ENCODE results near the gene MBNL1. TPM values are rescaled to one million over a fixed set of nuclear protein-coding genes. Genes with fewer than 3 reads are reported as not detected.

The MBNL1 gene
- total and polyA plus RNA-seq, 2 of the 13 experiments (the other 11 are each of a cell fraction or from before 2014, with no cell fraction given), result 27.1 to 55.4 TPM

DNA sequence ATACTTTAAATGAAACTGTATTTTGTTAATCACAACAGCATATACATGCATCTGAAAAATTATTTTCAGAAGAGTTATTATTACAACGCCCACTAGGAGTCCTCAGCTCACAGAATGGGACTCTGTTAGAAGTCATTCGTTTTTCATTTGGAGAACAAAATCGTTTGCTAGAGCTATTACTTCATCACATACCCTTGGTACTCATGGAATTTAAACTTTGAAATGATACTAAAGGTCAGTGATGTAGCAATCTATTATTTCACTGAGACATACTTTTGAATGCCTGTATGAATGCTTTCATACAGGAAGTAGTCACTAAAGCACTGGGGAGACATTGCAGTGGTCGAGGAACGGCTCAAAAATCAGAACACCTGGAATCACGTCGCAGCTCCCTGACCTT lies 198.1 kb downstream of the MBNL1 start (continued):
- TF ChIP-seq, protein P1, sequence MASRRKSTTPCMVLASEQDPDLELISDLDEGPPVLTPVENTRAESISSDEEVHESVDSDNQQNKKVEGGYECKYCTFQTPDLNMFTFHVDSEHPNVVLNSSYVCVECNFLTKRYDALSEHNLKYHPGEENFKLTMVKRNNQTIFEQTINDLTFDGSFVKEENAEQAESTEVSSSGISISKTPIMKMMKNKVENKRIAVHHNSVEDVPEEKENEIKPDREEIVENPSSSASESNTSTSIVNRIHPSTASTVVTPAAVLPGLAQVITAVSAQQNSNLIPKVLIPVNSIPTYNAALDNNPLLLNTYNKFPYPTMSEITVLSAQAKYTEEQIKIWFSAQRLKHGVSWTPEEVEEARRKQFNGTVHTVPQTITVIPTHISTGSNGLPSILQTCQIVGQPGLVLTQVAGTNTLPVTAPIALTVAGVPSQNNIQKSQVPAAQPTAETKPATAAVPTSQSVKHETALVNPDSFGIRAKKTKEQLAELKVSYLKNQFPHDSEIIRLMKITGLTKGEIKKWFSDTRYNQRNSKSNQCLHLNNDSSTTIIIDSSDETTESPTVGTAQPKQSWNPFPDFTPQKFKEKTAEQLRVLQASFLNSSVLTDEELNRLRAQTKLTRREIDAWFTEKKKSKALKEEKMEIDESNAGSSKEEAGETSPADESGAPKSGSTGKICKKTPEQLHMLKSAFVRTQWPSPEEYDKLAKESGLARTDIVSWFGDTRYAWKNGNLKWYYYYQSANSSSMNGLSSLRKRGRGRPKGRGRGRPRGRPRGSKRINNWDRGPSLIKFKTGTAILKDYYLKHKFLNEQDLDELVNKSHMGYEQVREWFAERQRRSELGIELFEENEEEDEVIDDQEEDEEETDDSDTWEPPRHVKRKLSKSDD (CRISPR knock-in tag; IDR thresholded peaks at IDR 0.05; ENCODE audit: low read depth), result no peak
- no peak for TF ChIP-seq DPF2 (CRISPR knock-in tag; IDR thresholded peaks at IDR 0.05; ENCODE audit: borderline replicate concordance, low read depth)
- no peak for TF ChIP-seq ZNF367 (CRISPR knock-in tag; IDR thresholded peaks at IDR 0.05; ENCODE audit: borderline replicate concordance)
- TF ChIP-seq NBN (conservative IDR thresholded peaks at IDR 0.05), result no peak
- TF ChIP-seq ZFYVE20 (CRISPR knock-in tag; IDR thresholded peaks at IDR 0.05; ENCODE audit: borderline replicate concordance, low read depth), result no peak
- TF ChIP-seq NCOA2 (CRISPR knock-in tag; IDR thresholded peaks at IDR 0.05), result 0 out of 2 replicates have a peak, but pooled peaks have one; percentile 14
- TF ChIP-seq, protein P2, sequence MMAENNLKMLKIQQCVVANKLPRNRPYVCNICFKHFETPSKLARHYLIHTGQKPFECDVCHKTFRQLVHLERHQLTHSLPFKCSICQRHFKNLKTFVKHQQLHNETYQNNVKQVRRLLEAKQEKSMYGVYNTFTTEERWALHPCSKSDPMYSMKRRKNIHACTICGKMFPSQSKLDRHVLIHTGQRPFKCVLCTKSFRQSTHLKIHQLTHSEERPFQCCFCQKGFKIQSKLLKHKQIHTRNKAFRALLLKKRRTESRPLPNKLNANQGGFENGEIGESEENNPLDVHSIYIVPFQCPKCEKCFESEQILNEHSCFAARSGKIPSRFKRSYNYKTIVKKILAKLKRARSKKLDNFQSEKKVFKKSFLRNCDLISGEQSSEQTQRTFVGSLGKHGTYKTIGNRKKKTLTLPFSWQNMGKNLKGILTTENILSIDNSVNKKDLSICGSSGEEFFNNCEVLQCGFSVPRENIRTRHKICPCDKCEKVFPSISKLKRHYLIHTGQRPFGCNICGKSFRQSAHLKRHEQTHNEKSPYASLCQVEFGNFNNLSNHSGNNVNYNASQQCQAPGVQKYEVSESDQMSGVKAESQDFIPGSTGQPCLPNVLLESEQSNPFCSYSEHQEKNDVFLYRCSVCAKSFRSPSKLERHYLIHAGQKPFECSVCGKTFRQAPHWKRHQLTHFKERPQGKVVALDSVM (CRISPR knock-in tag; IDR thresholded peaks at IDR 0.05), result no peak
- peak; percentile 38 for TF ChIP-seq CTCF (CRISPR knock-in tag; IDR thresholded peaks at IDR 0.05)
- no peak for TF ChIP-seq MYPOP (CRISPR knock-in tag; IDR thresholded peaks at IDR 0.05)
- no peak for TF ChIP-seq ZNF260 (CRISPR knock-in tag; IDR thresholded peaks at IDR 0.05; ENCODE audit: borderline replicate concordance, low read depth)
- no peak for TF ChIP-seq JUNB (CRISPR knock-in tag; IDR thresholded peaks at IDR 0.05; ENCODE audit: borderline replicate concordance)
- TF ChIP-seq IRX3 (CRISPR knock-in tag; IDR thresholded peaks at IDR 0.05; ENCODE audit: borderline replicate concordance, low read depth), result no peak
- no peak for TF ChIP-seq KLF6 (CRISPR knock-in tag; IDR thresholded peaks at IDR 0.05)
- TF ChIP-seq MXD3 (CRISPR knock-in tag; IDR thresholded peaks at IDR 0.05), result no peak
- no peak for TF ChIP-seq IKZF4 (CRISPR knock-in tag; IDR thresholded peaks at IDR 0.05; ENCODE audit: borderline replicate concordance, low read depth, not compliant biosample characterization)
- TF ChIP-seq NCOA5 (CRISPR knock-in tag; IDR thresholded peaks at IDR 0.05), result no peak
- TF ChIP-seq ZNF160 (CRISPR knock-in tag; IDR thresholded peaks at IDR 0.05), result no peak
- TF ChIP-seq ZFP82 (CRISPR knock-in tag; IDR thresholded peaks at IDR 0.05; ENCODE audit: borderline replicate concordance), result no peak
